Keratinocyte (primary cell): ENCODE measurements around the gene PRR33.

ENCODE experiments used
- EZH2 ChIP-seq: IDR thresholded peaks from one replicate; pipeline ENCODE4 v1.6.1; 2012; ENCODE audit warnings: inconsistent platforms, mild to moderate bottlenecking, low read length, moderate library complexity
- TF ChIP-seq, protein P1 (sequence below), 3 experiments: IDR thresholded peaks in 1 of 3; conservative IDR thresholded peaks in 1 of 3; optimal IDR thresholded peaks in 1 of 3; 2 replicates in 2 of 3; 3 replicates in 1 of 3; pipeline versions ENCODE3 to v1.5.1; 2011; ENCODE audit warnings: low read length in 3 of 3, mild to moderate bottlenecking in 3 of 3, moderate library complexity in 2 of 3, control low read depth in 1 of 3, inconsistent platforms in 1 of 3; ENCODE audit not compliant: insufficient read depth in 2 of 3; ENCODE audit errors: extremely low read depth in 1 of 3

DNA sequence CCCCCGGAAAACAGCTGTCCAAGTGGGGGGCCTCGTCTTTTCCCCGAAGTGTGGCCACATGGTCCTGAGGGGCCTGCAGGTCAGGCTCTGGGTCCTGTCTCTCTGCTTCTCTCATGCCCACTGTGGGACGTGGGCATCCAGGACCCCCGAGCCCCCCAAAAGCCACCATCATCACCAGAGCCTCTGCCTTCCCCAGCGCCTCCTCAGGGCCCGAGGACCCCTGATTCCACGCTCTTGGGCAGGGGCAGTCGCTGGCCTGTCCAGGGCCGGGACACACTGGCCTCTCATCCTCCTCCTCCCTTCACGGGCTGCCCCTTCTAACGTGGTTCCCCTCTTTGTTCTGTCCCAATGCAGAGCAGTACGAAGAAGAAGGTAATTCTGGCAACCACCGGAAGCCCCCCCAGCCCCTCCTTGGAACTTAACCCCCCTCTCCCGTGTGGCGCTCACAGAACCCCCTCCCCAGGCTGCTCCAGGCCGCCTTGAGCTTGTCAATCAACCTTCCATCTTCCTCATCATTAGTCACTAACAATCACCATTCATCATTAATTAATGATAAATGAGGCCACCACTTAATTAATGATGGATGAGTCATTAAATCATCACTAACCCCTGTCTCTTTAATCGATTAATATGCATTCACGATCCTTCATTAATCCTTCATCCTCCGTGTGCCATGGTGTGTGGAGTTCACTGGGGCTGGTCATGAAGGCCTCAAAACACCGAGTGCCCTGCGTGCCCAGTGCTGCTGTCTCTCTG is 31.7 kb upstream of the PRR33 start:
- TF ChIP-seq, protein P1, sequence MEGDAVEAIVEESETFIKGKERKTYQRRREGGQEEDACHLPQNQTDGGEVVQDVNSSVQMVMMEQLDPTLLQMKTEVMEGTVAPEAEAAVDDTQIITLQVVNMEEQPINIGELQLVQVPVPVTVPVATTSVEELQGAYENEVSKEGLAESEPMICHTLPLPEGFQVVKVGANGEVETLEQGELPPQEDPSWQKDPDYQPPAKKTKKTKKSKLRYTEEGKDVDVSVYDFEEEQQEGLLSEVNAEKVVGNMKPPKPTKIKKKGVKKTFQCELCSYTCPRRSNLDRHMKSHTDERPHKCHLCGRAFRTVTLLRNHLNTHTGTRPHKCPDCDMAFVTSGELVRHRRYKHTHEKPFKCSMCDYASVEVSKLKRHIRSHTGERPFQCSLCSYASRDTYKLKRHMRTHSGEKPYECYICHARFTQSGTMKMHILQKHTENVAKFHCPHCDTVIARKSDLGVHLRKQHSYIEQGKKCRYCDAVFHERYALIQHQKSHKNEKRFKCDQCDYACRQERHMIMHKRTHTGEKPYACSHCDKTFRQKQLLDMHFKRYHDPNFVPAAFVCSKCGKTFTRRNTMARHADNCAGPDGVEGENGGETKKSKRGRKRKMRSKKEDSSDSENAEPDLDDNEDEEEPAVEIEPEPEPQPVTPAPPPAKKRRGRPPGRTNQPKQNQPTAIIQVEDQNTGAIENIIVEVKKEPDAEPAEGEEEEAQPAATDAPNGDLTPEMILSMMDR (optimal IDR thresholded peaks at IDR 0.05 in 1 of 3, IDR thresholded peaks at IDR 0.05 in 1 of 3, conservative IDR thresholded peaks at IDR 0.05 in 1 of 3; ENCODE audit: extremely low read depth in 1 of 3, insufficient read depth in 2 of 3, low read length in 3 of 3) = no peak
- TF ChIP-seq EZH2 = no peak
